Measurements from ENCODE around the gene NPFFR1.

The NPFFR1 gene

GRCh38 chr10:70306181-70306705, 22.4 kb upstream of the NPFFR1 start:
- H3K36me3 Mint-ChIP-seq (ENCODE audit: low read depth) = no peaks in the 10 kb centered on the region
- no peak overlapping the region for H3K4me3 Mint-ChIP-seq
- no peaks in the 10 kb centered on the region for H3K9me3 Mint-ChIP-seq
- H3K4me1 Mint-ChIP-seq (ENCODE audit: low read depth) = peaks cover 3% of the 10 kb centered on the region
- H3K27ac Mint-ChIP-seq = no peak overlapping the region
- H3K27me3 Mint-ChIP-seq (ENCODE audit: low read depth) = no peaks in the 10 kb centered on the region

DNA sequence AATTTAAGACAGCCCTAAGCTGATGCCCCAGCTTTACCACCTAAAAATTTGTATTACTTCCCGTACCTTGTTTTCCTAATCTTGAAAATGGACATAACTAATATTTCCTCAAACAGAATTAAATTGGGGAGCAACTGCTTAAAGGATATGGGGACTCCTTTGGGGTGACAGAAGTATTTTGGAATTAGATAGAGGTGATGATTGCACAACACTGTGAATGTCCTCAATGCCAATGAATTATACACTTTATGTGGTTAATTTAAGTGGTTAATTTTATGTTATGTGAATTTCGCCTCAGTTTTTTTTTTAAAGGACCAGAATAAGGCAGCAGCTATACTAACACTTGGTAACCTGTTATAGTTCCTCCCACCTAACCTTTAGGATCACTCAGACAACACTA, 19.9 kb upstream of the NPFFR1 start:
- Mint-ChIP-seq H3K27me3 (ENCODE audit: low read depth) (no peaks in the 10 kb centered on the region), H3K4me1 (ENCODE audit: low read depth) (no peaks in the 10 kb centered on the region), H3K27ac (no peak overlapping the region)

DNA sequence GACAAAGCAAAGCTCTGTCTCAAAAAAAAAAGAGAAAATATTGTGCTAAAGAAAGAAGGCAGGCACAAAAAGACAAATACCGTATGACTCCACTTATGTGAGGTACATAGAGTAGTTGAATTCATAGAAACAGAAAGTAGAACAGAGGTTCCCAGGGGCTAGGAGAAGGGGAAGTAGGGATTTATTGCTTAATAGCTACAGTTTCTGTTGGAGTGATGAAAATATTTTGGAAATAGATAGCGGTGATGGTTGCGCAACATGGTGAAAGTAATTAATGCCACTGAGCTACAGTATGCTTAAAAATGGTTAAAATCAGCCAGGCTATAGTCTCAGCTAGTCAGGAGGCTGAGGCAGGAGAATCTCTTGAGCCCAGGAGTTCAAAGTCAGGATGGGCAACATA, 18.5 kb upstream of the NPFFR1 start:
- no peak overlapping the region for H3K27ac Mint-ChIP-seq
- no peaks in the 10 kb centered on the region for H3K9me3 Mint-ChIP-seq
- H3K4me3 Mint-ChIP-seq = no peak overlapping the region
- no peaks in the 10 kb centered on the region for H3K4me1 Mint-ChIP-seq (ENCODE audit: low read depth)
- no peaks in the 10 kb centered on the region for H3K27me3 Mint-ChIP-seq (ENCODE audit: low read depth)
- no peaks in the 10 kb centered on the region for H3K36me3 Mint-ChIP-seq (ENCODE audit: low read depth)

More for the DNA sequence above, 19.9 kb upstream of the NPFFR1 start:
- H3K9me3 Mint-ChIP-seq = no peaks in the 10 kb centered on the region
- H3K36me3 Mint-ChIP-seq (ENCODE audit: low read depth) = no peaks in the 10 kb centered on the region
- H3K4me3 Mint-ChIP-seq = no peak overlapping the region

GRCh38 chr10:70300908-70301597, 17.2 kb upstream of the NPFFR1 start:
- no peaks in the 10 kb centered on the region for H3K36me3 Mint-ChIP-seq (ENCODE audit: low read depth)

DNA sequence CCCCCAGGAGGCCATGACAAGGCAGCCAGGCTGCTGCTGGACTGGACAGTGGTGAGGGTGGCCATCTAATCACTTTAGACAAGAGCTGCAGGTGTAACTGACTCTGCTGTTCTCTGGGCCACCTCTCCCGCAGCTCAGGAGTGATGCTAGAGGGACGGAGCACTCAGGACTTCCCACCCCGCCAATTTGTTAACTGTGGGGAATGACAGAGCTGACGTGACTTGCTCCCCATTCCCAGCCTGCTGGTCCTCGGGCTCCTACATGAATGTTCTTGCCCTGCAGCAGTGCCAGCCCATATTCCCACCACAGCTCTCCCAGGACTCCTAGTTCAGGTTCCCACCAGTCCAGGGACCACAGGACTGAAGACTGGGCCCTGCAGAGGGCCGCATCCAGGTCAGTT, 16.7 kb upstream of the NPFFR1 start:
- no peaks in the 10 kb centered on the region for H3K36me3 Mint-ChIP-seq (ENCODE audit: low read depth)
- no peaks in the 10 kb centered on the region for H3K9me3 Mint-ChIP-seq
- H3K27ac Mint-ChIP-seq = no peak overlapping the region
- H3K4me3 Mint-ChIP-seq = no peak overlapping the region
- no peaks in the 10 kb centered on the region for H3K27me3 Mint-ChIP-seq (ENCODE audit: low read depth)
- no peaks in the 10 kb centered on the region for H3K4me1 Mint-ChIP-seq (ENCODE audit: low read depth)

More at GRCh38 chr10:70300908-70301597, 17.2 kb upstream of the NPFFR1 start:
- H3K27me3 Mint-ChIP-seq (ENCODE audit: low read depth) = no peaks in the 10 kb centered on the region
- H3K4me3 Mint-ChIP-seq = no peak overlapping the region
- no peaks in the 10 kb centered on the region for H3K9me3 Mint-ChIP-seq
- H3K27ac Mint-ChIP-seq = no peak overlapping the region
- no peaks in the 10 kb centered on the region for H3K4me1 Mint-ChIP-seq (ENCODE audit: low read depth)

- Mint-ChIP-seq H3K9me3 (no peaks in the 10 kb centered on the region), H3K27me3 (ENCODE audit: low read depth) (no peaks in the 10 kb centered on the region), H3K4me1 (ENCODE audit: low read depth) (no peaks in the 10 kb centered on the region), H3K4me3 (no peak overlapping the region), H3K27ac (no peak overlapping the region), H3K36me3 (ENCODE audit: low read depth) (no peaks in the 10 kb centered on the region)
These were observed 16.1 kb upstream of the NPFFR1 start for GRCh38 chr10:70299876-70300275.

- Mint-ChIP-seq H3K36me3 (ENCODE audit: low read depth) (no peaks in the 10 kb centered on the region), H3K27ac (no peak overlapping the region), H3K27me3 (ENCODE audit: low read depth) (no peaks in the 10 kb centered on the region), H3K4me1 (ENCODE audit: low read depth) (no peaks in the 10 kb centered on the region), H3K9me3 (no peaks in the 10 kb centered on the region), H3K4me3 (no peak overlapping the region)
These were observed 14.6 kb upstream of the NPFFR1 start for GRCh38 chr10:70298393-70298792.

DNA sequence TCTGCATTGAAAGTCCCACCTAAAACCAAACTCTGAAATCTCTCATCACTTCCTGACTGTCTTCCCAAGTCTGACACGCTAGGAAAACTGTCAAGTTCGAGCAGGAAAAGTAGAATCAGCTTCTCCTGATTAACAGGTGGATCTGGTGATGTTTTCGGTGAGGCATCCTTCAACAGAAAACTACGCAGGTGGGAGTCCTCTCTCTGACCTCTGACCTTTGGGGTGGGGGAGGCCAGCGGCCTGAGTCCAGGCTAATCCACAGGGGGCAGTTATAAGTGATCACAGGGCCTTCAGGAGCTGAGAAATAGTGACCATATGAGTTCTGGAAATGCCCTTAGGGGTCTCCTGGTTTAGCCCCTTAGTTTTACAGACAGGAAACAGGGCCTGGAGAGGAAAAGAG, 13.4 kb upstream of the NPFFR1 start:
- no peaks in the 10 kb centered on the region for H3K9me3 Mint-ChIP-seq
- H3K27me3 Mint-ChIP-seq (ENCODE audit: low read depth) = no peaks in the 10 kb centered on the region
- no peak overlapping the region for H3K4me3 Mint-ChIP-seq

GRCh38 chr10:70296406-70296899, 12.6 kb upstream of the NPFFR1 start:
- H3K4me3 Mint-ChIP-seq = no peak overlapping the region
- no peaks in the 10 kb centered on the region for H3K27me3 Mint-ChIP-seq (ENCODE audit: low read depth)
- H3K36me3 Mint-ChIP-seq (ENCODE audit: low read depth) = no peaks in the 10 kb centered on the region
- H3K4me1 Mint-ChIP-seq (ENCODE audit: low read depth) = no peaks in the 10 kb centered on the region
- no peak overlapping the region for H3K27ac Mint-ChIP-seq
- H3K9me3 Mint-ChIP-seq = no peaks in the 10 kb centered on the region

More for the DNA sequence above, 13.4 kb upstream of the NPFFR1 start:
- Mint-ChIP-seq H3K4me1 (ENCODE audit: low read depth) (no peaks in the 10 kb centered on the region), H3K27ac (no peak overlapping the region), H3K36me3 (ENCODE audit: low read depth) (no peaks in the 10 kb centered on the region)

GRCh38 chr10:70295926-70296325, 12.1 kb upstream of the NPFFR1 start:
- no peaks in the 10 kb centered on the region for H3K36me3 Mint-ChIP-seq (ENCODE audit: low read depth)
- H3K27ac Mint-ChIP-seq = no peak overlapping the region
- no peak overlapping the region for H3K4me3 Mint-ChIP-seq
- H3K9me3 Mint-ChIP-seq = no peaks in the 10 kb centered on the region
- H3K27me3 Mint-ChIP-seq (ENCODE audit: low read depth) = no peaks in the 10 kb centered on the region
- H3K4me1 Mint-ChIP-seq (ENCODE audit: low read depth) = no peaks in the 10 kb centered on the region

DNA sequence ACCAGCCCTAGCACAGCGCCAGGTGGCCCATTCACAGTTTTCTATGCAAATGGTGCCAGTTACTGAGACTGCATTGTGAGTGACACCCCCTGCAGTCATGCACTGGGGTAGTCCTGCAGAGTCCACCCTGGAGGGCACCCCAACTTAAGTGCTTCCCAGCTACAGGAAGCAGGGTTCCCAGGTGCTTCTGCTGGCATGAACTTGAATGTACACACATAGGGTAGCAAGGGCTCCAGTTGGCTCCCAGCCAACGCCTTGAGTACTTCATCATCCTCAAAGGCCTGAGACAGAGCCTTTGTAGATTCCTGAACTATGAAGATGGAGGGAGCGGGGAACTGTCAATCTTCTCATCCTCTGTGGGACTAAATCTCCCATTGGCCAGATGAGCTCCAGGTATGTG, 11.5 kb upstream of the NPFFR1 start:
- Mint-ChIP-seq H3K27ac (no peak overlapping the region), H3K36me3 (ENCODE audit: low read depth) (no peaks in the 10 kb centered on the region), H3K27me3 (ENCODE audit: low read depth) (no peaks in the 10 kb centered on the region), H3K9me3 (no peaks in the 10 kb centered on the region), H3K4me3 (no peak overlapping the region), H3K4me1 (ENCODE audit: low read depth) (no peaks in the 10 kb centered on the region)

- H3K9me3 Mint-ChIP-seq = no peaks in the 10 kb centered on the region
These were observed 9.5 kb upstream of the NPFFR1 start for GRCh38 chr10:70293169-70293843.

GRCh38 chr10:70292004-70292403, 8.2 kb upstream of the NPFFR1 start:
- H3K36me3 Mint-ChIP-seq (ENCODE audit: low read depth) = no peaks in the 10 kb centered on the region
- no peak overlapping the region for H3K4me3 Mint-ChIP-seq
- H3K9me3 Mint-ChIP-seq = no peaks in the 10 kb centered on the region
- peaks cover 4% of the 10 kb centered on the region for H3K27me3 Mint-ChIP-seq (ENCODE audit: low read depth)
- no peak overlapping the region for H3K27ac Mint-ChIP-seq
- no peaks in the 10 kb centered on the region for H3K4me1 Mint-ChIP-seq (ENCODE audit: low read depth)

More at GRCh38 chr10:70293169-70293843, 9.5 kb upstream of the NPFFR1 start:
- Mint-ChIP-seq H3K27me3 (ENCODE audit: low read depth) (no peaks in the 10 kb centered on the region), H3K27ac (no peak overlapping the region), H3K4me1 (ENCODE audit: low read depth) (no peaks in the 10 kb centered on the region), H3K4me3 (no peak overlapping the region), H3K36me3 (ENCODE audit: low read depth) (no peaks in the 10 kb centered on the region)

GRCh38 chr10:70289739-70290138, 5.9 kb upstream of the NPFFR1 start:
- Mint-ChIP-seq H3K36me3 (ENCODE audit: low read depth) (no peaks in the 10 kb centered on the region), H3K4me1 (ENCODE audit: low read depth) (no peaks in the 10 kb centered on the region), H3K4me3 (no peak overlapping the region), H3K27ac (no peak overlapping the region), H3K27me3 (ENCODE audit: low read depth) (peaks cover 24% of the 10 kb centered on the region), H3K9me3 (no peaks in the 10 kb centered on the region)

DNA sequence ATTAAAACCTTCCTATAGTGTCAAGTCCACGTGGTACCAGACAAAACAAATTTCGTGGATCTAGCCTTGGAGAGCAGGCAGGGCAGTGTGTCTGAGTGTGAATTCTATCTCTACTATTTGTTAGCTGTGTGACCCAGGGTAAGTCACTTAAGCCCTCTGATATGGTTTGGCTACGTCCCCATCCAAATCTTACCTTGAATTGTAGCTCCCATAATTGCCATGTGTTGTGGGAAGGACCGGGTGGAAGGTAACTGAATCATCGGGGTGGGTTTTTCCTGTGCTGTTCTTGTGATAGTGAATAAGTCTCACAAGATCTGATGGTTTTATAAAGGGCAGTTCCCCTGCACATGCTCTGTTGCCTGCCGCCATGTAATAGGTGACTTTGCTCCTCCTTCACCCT, 2.8 kb upstream of the NPFFR1 start:
- no peak overlapping the region for H3K27ac Mint-ChIP-seq
- H3K9me3 Mint-ChIP-seq = peaks cover 5% of the 10 kb centered on the region
- no peaks in the 10 kb centered on the region for H3K4me1 Mint-ChIP-seq (ENCODE audit: low read depth)
- peaks cover 50% of the 10 kb centered on the region for H3K27me3 Mint-ChIP-seq (ENCODE audit: low read depth)
- H3K36me3 Mint-ChIP-seq (ENCODE audit: low read depth) = no peaks in the 10 kb centered on the region
- H3K4me3 Mint-ChIP-seq = no peak overlapping the region
